Suprapubic skin (tissue), 4 donors: Measurements from ENCODE around the gene F5.

Experiments used
- POLR2A ChIP-seq, 2 donors: fragments of 450-650 bp; IDR thresholded peaks; one replicate each; pipeline ENCODE4 v1.6.1; 2017; ENCODE audit warnings: antibody characterized with exemption in 2 of 2, mild to moderate bottlenecking in 2 of 2, moderate library complexity in 2 of 2
- POLR2AphosphoS5 ChIP-seq, 3 donors: sonication (generic); formaldehyde crosslinking; IDR thresholded peaks; one replicate each; pipeline ENCODE4 v1.6.1; 2017; ENCODE audit warnings: antibody characterized with exemption in 3 of 3
- TF ChIP-seq, protein P1 (sequence below), 2 donors: fragments of 200-600 bp in 1 of 2; fragments of 450-650 bp in 1 of 2; sonication (generic) in 1 of 2; IDR thresholded peaks; one replicate each; pipeline ENCODE4 v1.5.1; 2016 to 2019; ENCODE audit warnings: antibody characterized with exemption in 2 of 2, mild to moderate bottlenecking in 1 of 2, moderate library complexity in 1 of 2

DNA sequence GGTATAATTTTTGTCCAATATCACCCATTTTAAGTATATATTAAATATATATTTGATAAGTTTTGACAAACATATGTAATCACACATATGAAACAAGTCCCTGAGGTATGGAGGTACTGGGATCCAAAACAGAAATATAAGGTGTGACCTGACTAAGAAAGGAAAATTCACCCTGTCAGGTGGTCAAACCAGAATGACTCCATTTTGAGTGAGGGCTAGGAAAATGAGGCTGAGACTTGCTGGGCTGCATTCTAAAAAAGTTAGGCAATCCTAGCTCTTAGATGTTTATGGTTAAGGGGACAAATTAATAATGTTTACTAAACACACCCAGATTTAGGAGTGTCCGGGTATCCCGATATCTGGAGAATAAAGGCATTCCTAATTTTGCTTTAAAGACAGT, 89.0 kb downstream of the F5 start:
- no peak for TF ChIP-seq POLR2A (IDR thresholded peaks at IDR 0.05)
- TF ChIP-seq, protein P1, sequence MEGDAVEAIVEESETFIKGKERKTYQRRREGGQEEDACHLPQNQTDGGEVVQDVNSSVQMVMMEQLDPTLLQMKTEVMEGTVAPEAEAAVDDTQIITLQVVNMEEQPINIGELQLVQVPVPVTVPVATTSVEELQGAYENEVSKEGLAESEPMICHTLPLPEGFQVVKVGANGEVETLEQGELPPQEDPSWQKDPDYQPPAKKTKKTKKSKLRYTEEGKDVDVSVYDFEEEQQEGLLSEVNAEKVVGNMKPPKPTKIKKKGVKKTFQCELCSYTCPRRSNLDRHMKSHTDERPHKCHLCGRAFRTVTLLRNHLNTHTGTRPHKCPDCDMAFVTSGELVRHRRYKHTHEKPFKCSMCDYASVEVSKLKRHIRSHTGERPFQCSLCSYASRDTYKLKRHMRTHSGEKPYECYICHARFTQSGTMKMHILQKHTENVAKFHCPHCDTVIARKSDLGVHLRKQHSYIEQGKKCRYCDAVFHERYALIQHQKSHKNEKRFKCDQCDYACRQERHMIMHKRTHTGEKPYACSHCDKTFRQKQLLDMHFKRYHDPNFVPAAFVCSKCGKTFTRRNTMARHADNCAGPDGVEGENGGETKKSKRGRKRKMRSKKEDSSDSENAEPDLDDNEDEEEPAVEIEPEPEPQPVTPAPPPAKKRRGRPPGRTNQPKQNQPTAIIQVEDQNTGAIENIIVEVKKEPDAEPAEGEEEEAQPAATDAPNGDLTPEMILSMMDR (IDR thresholded peaks at IDR 0.05): no peak
- TF ChIP-seq POLR2AphosphoS5 (IDR thresholded peaks at IDR 0.05): no peak
